Prostate gland (tissue), 2 donors: ENCODE results near the gene ZNF195. TPM values are rescaled to one million over a fixed set of nuclear protein-coding genes. Genes with fewer than 3 reads are reported as not detected.

Source experiments
- DNase-seq: peaks from one replicate; pipeline ENCODE4 v3.0.0-alpha.2; 2019; ENCODE audit warnings: low spot score
- H3K27ac ChIP-seq, 2 donors: fragments of 200-600 bp; sonication (generic); 2 replicates each; pipeline ENCODE4 v1.5.1; 2017 to 2019
- H3K27me3 ChIP-seq: fragments of 200-600 bp; sonication (generic); replicated peaks from 2 replicates; pipeline ENCODE4 v1.5.1; 2019; ENCODE audit not compliant: insufficient read depth
- H3K36me3 ChIP-seq, 2 donors: fragments of 200-600 bp; sonication (generic); 1 replicate in 1 of 2; 2 replicates in 1 of 2; pipeline versions ENCODE4 v1.5.1 to v1.8.1; 2017 to 2019
- H3K4me1 ChIP-seq: fragments of 200-600 bp; sonication (generic); replicated peaks from 2 replicates; pipeline ENCODE4 v1.5.1; 2019
- H3K4me3 ChIP-seq, 2 donors: fragments of 200-600 bp; sonication (generic); 2 replicates each; pipeline ENCODE4 v1.5.1; 2017 to 2019
- H3K9me3 ChIP-seq: fragments of 200-600 bp; sonication (generic); 2 replicates; pipeline ENCODE4 v1.5.1; 2017
- POLR2A ChIP-seq: fragments of 450-650 bp; IDR thresholded peaks from one replicate; pipeline ENCODE4 v1.6.1; 2016; ENCODE audit warnings: antibody characterized with exemption, mild to moderate bottlenecking
- POLR2AphosphoS5 ChIP-seq: sonication (generic); formaldehyde crosslinking; IDR thresholded peaks from one replicate; pipeline ENCODE4 v1.6.1; 2017; ENCODE audit warnings: antibody characterized with exemption
- WGBS: methylation state at CpG from one replicate; pipeline ENCODE4 v1.1.5; 2018; 5-methylcytosine and 5-hydroxymethylcytosine counted together
- intact Hi-C: fragments of 100-400 bp; cut with DNase I; formaldehyde crosslinking; loops from one replicate; pipeline ENCODE4 v1.14.2; 2022
- total RNA-seq, 2 donors: library from RNA; depleted of rRNA; stranded (reverse); fragments of >200 nt; gene quantifications; one replicate each; pipeline ENCODE4 v1.1.0, GENCODE V29; 2016
- TF ChIP-seq, protein P1 (sequence below), 4 experiments: fragments of 200-600 bp in 2 of 4; fragments of 450-650 bp in 2 of 4; sonication (generic) in 2 of 4; IDR thresholded peaks; 1 replicate in 3 of 4; 2 replicates in 1 of 4; pipeline ENCODE4 v1.5.1; 2016 to 2019; ENCODE audit warnings: antibody characterized with exemption in 4 of 4, mild to moderate bottlenecking in 2 of 4, moderate library complexity in 2 of 4

ZNF195 gene
- total RNA-seq, 2 donors from 2014 or later: 29.6 to 33.2 TPM

GRCh38 chr11:3347127-3347526 is 31.8 kb downstream of the ZNF195 start:
- Histone ChIP-seq H3K27ac (no peak overlapping the region), H3K4me3 (no peak overlapping the region), H3K27me3 (no peaks in the 10 kb centered on the region), H3K36me3 (no peaks in the 10 kb centered on the region), H3K4me1 (no peaks in the 10 kb centered on the region), H3K9me3 (no peaks in the 10 kb centered on the region)
- intact Hi-C loops: loop anchor here (10.0 kb wide), 1 partner anchor 58 kb away; no protein-coding TSS in a partner anchor
- 97% methylated on average over 1 of the region's 1 CpG for WGBS
- no peak for TF ChIP-seq POLR2A
- TF ChIP-seq, protein P1, sequence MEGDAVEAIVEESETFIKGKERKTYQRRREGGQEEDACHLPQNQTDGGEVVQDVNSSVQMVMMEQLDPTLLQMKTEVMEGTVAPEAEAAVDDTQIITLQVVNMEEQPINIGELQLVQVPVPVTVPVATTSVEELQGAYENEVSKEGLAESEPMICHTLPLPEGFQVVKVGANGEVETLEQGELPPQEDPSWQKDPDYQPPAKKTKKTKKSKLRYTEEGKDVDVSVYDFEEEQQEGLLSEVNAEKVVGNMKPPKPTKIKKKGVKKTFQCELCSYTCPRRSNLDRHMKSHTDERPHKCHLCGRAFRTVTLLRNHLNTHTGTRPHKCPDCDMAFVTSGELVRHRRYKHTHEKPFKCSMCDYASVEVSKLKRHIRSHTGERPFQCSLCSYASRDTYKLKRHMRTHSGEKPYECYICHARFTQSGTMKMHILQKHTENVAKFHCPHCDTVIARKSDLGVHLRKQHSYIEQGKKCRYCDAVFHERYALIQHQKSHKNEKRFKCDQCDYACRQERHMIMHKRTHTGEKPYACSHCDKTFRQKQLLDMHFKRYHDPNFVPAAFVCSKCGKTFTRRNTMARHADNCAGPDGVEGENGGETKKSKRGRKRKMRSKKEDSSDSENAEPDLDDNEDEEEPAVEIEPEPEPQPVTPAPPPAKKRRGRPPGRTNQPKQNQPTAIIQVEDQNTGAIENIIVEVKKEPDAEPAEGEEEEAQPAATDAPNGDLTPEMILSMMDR (IDR thresholded peaks at IDR 0.05): no peak
- TF ChIP-seq POLR2AphosphoS5: no peak
- no peak for DNase-seq

DNA sequence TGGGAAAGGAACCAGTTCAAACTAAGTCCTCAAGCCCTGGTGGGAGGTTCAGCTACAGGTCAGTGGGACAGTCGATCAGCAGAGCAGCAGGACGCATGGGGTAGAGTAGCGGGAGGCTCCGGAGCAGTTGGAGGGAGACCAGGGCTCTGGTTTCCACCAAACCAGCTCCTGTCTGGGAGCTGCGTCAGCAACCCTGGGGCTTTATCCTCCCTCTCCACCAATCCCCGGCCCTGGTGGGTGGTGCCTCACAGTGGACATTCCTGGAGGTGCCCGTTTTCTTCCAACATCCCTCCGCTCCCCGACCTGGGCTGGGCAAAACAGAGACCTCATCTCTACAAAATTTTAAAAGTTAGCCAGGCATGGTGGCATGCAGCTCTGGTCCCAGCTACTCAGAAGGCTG is 32.4 kb downstream of the ZNF195 start:
- no peaks in the 10 kb centered on the region for H3K4me1 ChIP-seq
- intact Hi-C loops: loop anchor here (10.0 kb wide), 1 partner anchor 58 kb away; no protein-coding TSS in a partner anchor
- H3K27me3 ChIP-seq: no peaks in the 10 kb centered on the region
- no peak overlapping the region for H3K4me3 ChIP-seq
- H3K27ac ChIP-seq: no peak overlapping the region
- no peaks in the 10 kb centered on the region for H3K9me3 ChIP-seq
- DNase-seq: no peak
- TF ChIP-seq POLR2A: no peak
- TF ChIP-seq, protein P1 (IDR thresholded peaks at IDR 0.05): no peak
- TF ChIP-seq POLR2AphosphoS5: no peak
- WGBS: 91% methylated on average over 9 of the region's 9 CpGs
- no peaks in the 10 kb centered on the region for H3K36me3 ChIP-seq

- no peaks in the 10 kb centered on the region for H3K9me3 ChIP-seq
- intact Hi-C loops: loop anchor here (10.0 kb wide), 1 partner anchor 59 kb away; no protein-coding TSS in a partner anchor
- no peaks in the 10 kb centered on the region for H3K4me1 ChIP-seq
- no peaks in the 10 kb centered on the region for H3K36me3 ChIP-seq
- DNase-seq: no peak
- whole genome bisulfite sequencing: 78% methylated on average over 10 of the region's 10 CpGs
- no peak overlapping the region for H3K4me3 ChIP-seq
- no peaks in the 10 kb centered on the region for H3K27me3 ChIP-seq
- TF ChIP-seq, protein P1 (IDR thresholded peaks at IDR 0.05): no peak
- TF ChIP-seq POLR2AphosphoS5: no peak
- TF ChIP-seq POLR2A: no peak
- H3K27ac ChIP-seq: no peak overlapping the region
Measured at GRCh38 chr11:3345736-3346135, 33.2 kb downstream of the ZNF195 start.

DNA sequence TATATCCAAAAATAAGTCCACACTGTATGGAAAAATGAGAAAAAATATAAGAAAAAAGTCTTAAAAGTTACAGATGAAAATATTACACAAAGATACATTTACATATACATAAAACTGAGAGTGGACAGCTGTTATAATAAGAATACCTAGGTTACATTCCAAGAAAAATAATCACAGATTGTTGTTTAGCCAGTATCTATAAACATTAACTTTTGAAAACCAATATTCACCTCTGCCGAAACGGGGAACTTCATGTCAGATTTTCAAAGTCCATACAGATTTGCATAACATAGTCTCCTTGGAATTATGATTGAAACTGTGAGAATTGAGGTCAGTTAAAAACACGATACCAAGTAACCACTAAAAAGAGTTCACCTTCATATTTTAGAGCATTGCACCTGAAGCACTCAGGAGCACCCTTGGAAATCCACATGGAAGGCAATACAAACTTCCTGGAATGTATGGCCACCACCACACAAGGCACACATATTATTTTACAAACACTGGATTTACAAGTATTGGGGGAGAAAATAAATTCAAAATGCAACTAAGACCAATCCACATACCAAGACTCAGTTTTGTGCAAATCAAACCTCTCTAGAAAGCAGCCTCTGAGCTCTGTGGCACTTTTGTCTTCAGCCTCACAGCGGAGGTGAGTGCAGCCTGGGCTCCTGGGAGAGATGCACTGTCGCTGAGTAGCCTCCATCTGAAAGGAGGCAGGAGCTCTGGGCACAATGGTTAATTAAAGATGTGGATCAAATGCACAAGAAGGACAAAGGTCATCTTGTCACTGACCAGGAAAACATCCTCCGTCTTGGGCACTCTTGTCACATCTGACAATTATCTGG is 34.4 kb downstream of the ZNF195 start:
- no peak overlapping the region for H3K27ac ChIP-seq
- no peaks in the 10 kb centered on the region for H3K36me3 ChIP-seq
- H3K27me3 ChIP-seq: no peaks in the 10 kb centered on the region
- H3K4me1 ChIP-seq: no peaks in the 10 kb centered on the region
- 71% methylated on average over 6 of the region's 6 CpGs for WGBS
- intact Hi-C loops: loop anchor here (10.0 kb wide), 1 partner anchor 60 kb away; no protein-coding TSS in a partner anchor
- TF ChIP-seq, protein P1 (IDR thresholded peaks at IDR 0.05): no peak
- TF ChIP-seq POLR2A (no peak), POLR2AphosphoS5 (no peak)
- no peak for DNase-seq
- no peaks in the 10 kb centered on the region for H3K9me3 ChIP-seq
- H3K4me3 ChIP-seq: no peak overlapping the region
